Measurements from ENCODE around the gene NFATC2IP. TPM values are rescaled to one million over a fixed set of nuclear protein-coding genes. Genes with fewer than 3 reads are reported as not detected.
A peak's percentile ranks its signal among the peaks of the same experiment; 100 is the strongest.

Gene NFATC2IP
- total and polyA plus RNA-seq, 2 of the 13 experiments (the other 11 are each of a cell fraction or from before 2014, with no cell fraction given) = 32.1 to 48.5 TPM

GRCh38 chr16:28923652-28924398 is 26.9 kb upstream of the NFATC2IP start (continued):
- TF ChIP-seq CENPX (CRISPR knock-in tag; IDR thresholded peaks at IDR 0.05) (no peak), SNAPC4 (CRISPR knock-in tag; IDR thresholded peaks at IDR 0.05) (peak; percentile 90; the same call in 1 of the 2 replicates), EEA1 (CRISPR knock-in tag; IDR thresholded peaks at IDR 0.05; ENCODE audit: borderline replicate concordance) (no peak), ZNF460 (CRISPR knock-in tag; IDR thresholded peaks at IDR 0.05; ENCODE audit: borderline replicate concordance) (no peak), ZNF136 (CRISPR knock-in tag; IDR thresholded peaks at IDR 0.05; ENCODE audit: low read depth) (no peak), PITX1 (CRISPR knock-in tag; IDR thresholded peaks at IDR 0.05) (no peak; the same call in 1 of the 2 replicates), KLF9 (CRISPR knock-in tag; IDR thresholded peaks at IDR 0.05; ENCODE audit: low read depth) (peak; percentile 20), ZNF329 (CRISPR knock-in tag; IDR thresholded peaks at IDR 0.05; ENCODE audit: low read depth) (no peak), MTA1 (CRISPR knock-in tag; IDR thresholded peaks at IDR 0.05; ENCODE audit: borderline replicate concordance) (peak; percentile 69), ZNF512 (CRISPR knock-in tag; IDR thresholded peaks at IDR 0.05) (no peak), DBP (CRISPR knock-in tag; IDR thresholded peaks at IDR 0.05; ENCODE audit: not compliant biosample characterization) (no peak), IRF1 (CRISPR knock-in tag; IDR thresholded peaks at IDR 0.05; ENCODE audit: low read depth) (no peak), CHD2 (IDR thresholded peaks at IDR 0.05; ENCODE audit: low read depth, low read length) (0 out of 2 replicates have a peak, but pooled peaks have one; percentile 25), DNMT1 (CRISPR knock-in tag; IDR thresholded peaks at IDR 0.05) (no peak), ZNF451 (CRISPR knock-in tag; IDR thresholded peaks at IDR 0.05) (no peak), CHD4 (IDR thresholded peaks at IDR 0.05; ENCODE audit: borderline replicate concordance, low read length) (no peak), ZSCAN31 (CRISPR knock-in tag; IDR thresholded peaks at IDR 0.05; ENCODE audit: low read depth) (no peak), ZNF354B (CRISPR knock-in tag; IDR thresholded peaks at IDR 0.05) (no peak)

Measured in HepG2 (cell line).